Regular cardiac myocyte (primary cell): ENCODE data around the gene EPB41L1. TPM values are rescaled to one million over a fixed set of nuclear protein-coding genes. Genes with fewer than 3 reads are reported as not detected.

Experiments
- total RNA-seq: library from RNA; depleted of rRNA; stranded (reverse); fragments of >200 nt; gene quantifications from 2 replicates; pipeline ENCODE4 v1.2.3, GENCODE V29; 2014

The EPB41L1 gene
- 11.1 and 27.3 TPM in 2 replicates for total RNA-seq

DNA sequence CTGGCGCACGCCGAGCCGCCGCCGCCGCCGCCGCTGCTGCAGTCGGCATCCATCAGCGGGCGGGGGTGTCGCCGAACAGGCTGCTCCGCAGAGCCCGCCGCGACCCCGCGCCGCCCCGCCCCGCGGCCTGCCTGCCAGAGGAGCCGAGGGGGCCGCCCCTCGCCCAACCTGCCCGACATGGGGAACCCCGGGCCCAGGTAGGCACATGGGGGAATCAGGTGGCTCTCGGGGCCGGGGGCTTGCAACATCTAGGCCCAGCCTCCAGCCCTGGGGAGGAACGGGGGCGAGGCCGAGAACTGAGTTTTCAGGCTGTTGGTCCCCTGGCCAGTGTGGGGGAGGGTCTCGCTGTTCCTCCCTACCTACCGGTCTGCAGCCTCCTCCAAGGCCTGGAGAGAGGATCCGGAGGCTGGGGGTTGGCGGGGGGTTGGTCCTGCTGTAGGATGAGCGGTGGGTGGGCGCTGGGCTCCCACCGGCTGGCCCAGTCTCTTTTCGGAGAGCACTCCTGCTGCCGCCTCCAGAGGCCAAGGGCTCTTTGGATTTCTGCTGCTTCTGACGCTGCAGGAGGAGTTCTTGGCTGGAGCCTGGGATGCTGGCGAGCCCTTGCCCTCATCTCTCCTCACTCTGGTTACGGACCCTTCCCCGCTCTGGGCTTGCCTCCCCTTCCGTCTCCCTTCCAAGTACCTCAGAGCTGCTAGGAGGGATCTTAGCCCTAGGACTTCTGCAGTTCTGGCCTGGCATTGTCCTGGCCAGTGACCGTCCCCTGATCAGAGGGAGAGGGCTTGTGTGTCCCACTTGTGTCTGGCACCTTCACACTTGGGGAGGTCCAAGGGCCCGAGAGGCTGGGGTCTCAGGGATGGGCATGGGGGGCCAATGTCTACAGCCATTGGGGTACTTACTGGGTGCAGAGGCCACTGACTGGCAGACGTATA lies at the start of gene EPB41L1:
Gene EPB41L1, plus strand, starts transcription at position 41 of the 929 bp plus-strand sequence. CDS start 19,038 bp downstream, outside the sequence.

DNA sequence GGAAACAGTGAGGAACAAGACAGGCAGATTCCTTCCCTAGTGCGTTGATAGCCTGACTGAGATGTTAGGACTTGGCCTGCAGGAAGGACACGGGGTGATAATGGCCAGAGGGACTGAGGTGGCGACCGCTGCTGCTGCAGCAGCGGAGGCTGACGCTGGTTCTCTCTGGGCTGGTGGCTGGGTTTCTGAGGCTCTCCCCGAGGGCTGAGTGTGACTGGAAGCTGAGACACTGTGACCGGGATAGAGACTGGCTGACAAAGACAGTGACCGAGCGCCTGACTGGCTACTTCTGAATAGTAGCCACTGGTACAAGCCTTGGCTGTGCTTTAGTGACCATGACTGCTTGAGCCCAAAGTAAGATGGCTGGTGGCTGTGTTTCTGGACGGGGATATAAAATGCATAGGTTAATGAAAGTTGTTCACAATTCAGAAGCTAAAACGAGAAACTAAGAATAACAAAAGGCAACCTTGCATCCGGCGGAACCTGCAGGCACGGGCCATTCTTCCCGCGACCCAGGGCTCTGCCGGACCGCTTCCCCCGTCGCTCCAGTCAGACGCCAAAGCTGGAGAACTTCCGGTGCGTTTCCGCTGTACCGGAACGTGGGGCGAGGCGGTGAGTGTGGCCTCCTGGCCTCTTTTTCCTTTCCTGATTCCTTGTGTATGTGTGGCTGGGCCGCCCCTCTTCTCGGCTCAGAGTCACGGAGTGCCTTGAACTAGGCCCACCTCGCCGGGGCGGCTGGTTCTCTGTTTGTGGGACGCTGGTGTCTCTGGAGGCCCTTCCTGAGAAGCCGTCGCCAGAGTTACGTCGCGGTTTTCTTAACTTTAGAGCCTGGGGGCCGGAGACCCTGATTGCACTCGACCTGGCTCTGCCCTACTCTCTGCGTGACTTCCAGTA lies 81.6 kb downstream of the EPB41L1 start, which contains the start of gene AAR2:
Gene AAR2, plus strand, starts transcription at position 587 of the 894 bp plus-strand sequence. CDS start 3,391 bp downstream, outside the sequence.

Other genes with a start within 250 kb of the EPB41L1 start
- 43.4 and 64.8 TPM in 2 replicates for gene SCAND1, start 200.2 kb upstream of the EPB41L1 start, total RNA-seq
- gene CNBD2, start 186.2 kb upstream of the EPB41L1 start, total RNA-seq: 1.7 and 2.7 TPM in 2 replicates
- 20.0 and 22.4 TPM in 2 replicates for gene AAR2, start 81.7 kb downstream of the EPB41L1 start, total RNA-seq
- gene DLGAP4, start 151.6 kb downstream of the EPB41L1 start, total RNA-seq: 14.6 and 16.9 TPM in 2 replicates